Measurements from ENCODE around the gene ADD3.

DNA sequence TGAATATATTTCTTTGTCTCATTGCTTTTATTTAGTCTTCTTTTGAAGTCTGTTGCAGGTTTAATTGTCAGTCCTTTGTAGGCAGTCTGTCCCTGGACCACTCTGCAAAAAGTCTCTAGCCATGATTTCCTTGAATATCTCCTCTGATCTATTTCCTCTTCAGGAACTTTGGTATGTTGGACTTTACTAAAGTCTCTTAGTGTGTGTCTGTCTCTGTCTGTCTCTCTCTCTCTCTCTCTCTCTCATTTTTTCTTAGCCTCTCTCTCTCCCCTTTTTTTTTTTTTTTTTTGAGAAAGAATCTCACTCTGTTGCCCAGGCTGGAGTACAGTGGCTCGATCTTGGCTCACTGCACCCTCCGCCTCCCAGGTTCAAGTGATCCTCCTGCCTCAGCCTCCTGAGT, 57.5 kb downstream of the ADD3 start:
- TF ChIP-seq, protein P1, sequence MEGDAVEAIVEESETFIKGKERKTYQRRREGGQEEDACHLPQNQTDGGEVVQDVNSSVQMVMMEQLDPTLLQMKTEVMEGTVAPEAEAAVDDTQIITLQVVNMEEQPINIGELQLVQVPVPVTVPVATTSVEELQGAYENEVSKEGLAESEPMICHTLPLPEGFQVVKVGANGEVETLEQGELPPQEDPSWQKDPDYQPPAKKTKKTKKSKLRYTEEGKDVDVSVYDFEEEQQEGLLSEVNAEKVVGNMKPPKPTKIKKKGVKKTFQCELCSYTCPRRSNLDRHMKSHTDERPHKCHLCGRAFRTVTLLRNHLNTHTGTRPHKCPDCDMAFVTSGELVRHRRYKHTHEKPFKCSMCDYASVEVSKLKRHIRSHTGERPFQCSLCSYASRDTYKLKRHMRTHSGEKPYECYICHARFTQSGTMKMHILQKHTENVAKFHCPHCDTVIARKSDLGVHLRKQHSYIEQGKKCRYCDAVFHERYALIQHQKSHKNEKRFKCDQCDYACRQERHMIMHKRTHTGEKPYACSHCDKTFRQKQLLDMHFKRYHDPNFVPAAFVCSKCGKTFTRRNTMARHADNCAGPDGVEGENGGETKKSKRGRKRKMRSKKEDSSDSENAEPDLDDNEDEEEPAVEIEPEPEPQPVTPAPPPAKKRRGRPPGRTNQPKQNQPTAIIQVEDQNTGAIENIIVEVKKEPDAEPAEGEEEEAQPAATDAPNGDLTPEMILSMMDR (IDR thresholded peaks at IDR 0.05): no peak
- no peak for TF ChIP-seq POLR2A (IDR thresholded peaks at IDR 0.05)

All from heart left ventricle (tissue), 13 donors.